DND-41 (cell line): ENCODE measurements around the gene C4orf46.
"Not testable (repeated sequence)": the region's sequence is repeated elsewhere in the genome, so short reads cannot be mapped to it uniquely, and the experiment has no call there.

Source experiments
- ATAC-seq: fragments of 200-7000 bp; cut with Tn5 transposase; 3 replicates; pipeline ENCODE4 v1.9.1; 2021; ENCODE audit warnings: low read depth; ENCODE audit not compliant: insufficient read depth
- DNase-seq: peaks from one replicate; pipeline ENCODE4 v3.0.0-alpha.2; 2020
- H2AFZ ChIP-seq: 2 replicates; pipeline ENCODE4 v1.6.0; 2012; ENCODE audit warnings: low read depth, low read length
- H3K27ac ChIP-seq: 2 replicates; pipeline ENCODE4 v1.5.1; 2012; ENCODE audit warnings: low read length, inconsistent platforms
- H3K27me3 ChIP-seq: fragments of 200-600 bp; sonication (generic); 2 replicates; pipeline ENCODE4 v1.6.0; 2012; ENCODE audit warnings: low read length, mild to moderate bottlenecking, inconsistent platforms; ENCODE audit not compliant: insufficient read depth, poor library complexity
- H3K36me3 ChIP-seq: 2 replicates; pipeline ENCODE4 v1.5.1; 2012; ENCODE audit warnings: low read length, inconsistent platforms; ENCODE audit not compliant: insufficient read depth
- H3K4me1 ChIP-seq: 2 replicates; pipeline ENCODE4 v1.5.1; 2012; ENCODE audit warnings: mild to moderate bottlenecking, low read length; ENCODE audit not compliant: insufficient read depth
- H3K4me2 ChIP-seq: 2 replicates; pipeline ENCODE4 v1.6.0; 2012; ENCODE audit warnings: mild to moderate bottlenecking, moderate library complexity, low read length, inconsistent platforms; ENCODE audit not compliant: insufficient read depth
- H3K4me3 ChIP-seq, 2 experiments: fragments of 200-600 bp in 1 of 2; shearing (Covaris generic) in 1 of 2; 2 replicates each; pipeline ENCODE4 v1.5.1; 2012 to 2016; ENCODE audit warnings: inconsistent platforms in 2 of 2, low read length in 2 of 2, mild to moderate bottlenecking in 2 of 2, low read depth in 1 of 2, moderate library complexity in 1 of 2
- H3K79me2 ChIP-seq: 2 replicates; pipeline ENCODE4 v1.6.0; 2012; ENCODE audit warnings: low read length, inconsistent platforms; ENCODE audit not compliant: insufficient read depth
- H3K9ac ChIP-seq: 2 replicates; pipeline ENCODE4 v1.6.0; 2012; ENCODE audit warnings: low read depth, mild to moderate bottlenecking, inconsistent platforms, low read length, moderate library complexity
- H3K9me3 ChIP-seq: 2 replicates; pipeline ENCODE4 v1.5.1; 2012; ENCODE audit warnings: low read length, moderate library complexity, mild to moderate bottlenecking, inconsistent platforms; ENCODE audit not compliant: insufficient read depth, severe bottlenecking
- H4K20me1 ChIP-seq: 2 replicates; pipeline ENCODE4 v1.6.0; 2012; ENCODE audit warnings: low read length; ENCODE audit not compliant: insufficient read depth
- CTCF ChIP-seq: IDR thresholded peaks from 2 replicates; pipeline ENCODE4 v1.5.1; 2012; ENCODE audit warnings: borderline replicate concordance, low read length, moderate library complexity, mild to moderate bottlenecking; ENCODE audit not compliant: poor library complexity, severe bottlenecking; ENCODE audit errors: extremely low read depth
- EZH2 ChIP-seq: IDR thresholded peaks from 3 replicates; pipeline ENCODE4 v1.6.1; 2012; ENCODE audit warnings: borderline replicate concordance, low read depth, mild to moderate bottlenecking, moderate library complexity, low read length, inconsistent platforms; ENCODE audit not compliant: severe bottlenecking

C4orf46 gene

GRCh38 chr4:158667651-158668198, 4.0 kb downstream of the C4orf46 start:
- Histone ChIP-seq H4K20me1 (peaks cover 22% of the 10 kb centered on the region; the same call in 1 of the 2 replicates), H3K79me2 (peaks cover 54% of the 10 kb centered on the region), H3K9ac (no peak overlapping the region), H3K27me3 (no peaks in the 10 kb centered on the region), H3K4me1 (peaks cover 24% of the 10 kb centered on the region), H3K36me3 (peaks cover 28% of the 10 kb centered on the region), H2AFZ (no peak overlapping the region), H3K9me3 (no peaks in the 10 kb centered on the region), H3K4me3 (no peak overlapping the region), H3K27ac (no peak overlapping the region), H3K4me2 (peak overlapping the region; percentile 12; the same call in 1 of the 2 replicates)
- DNase-seq: peak; percentile 29
- TF ChIP-seq CTCF (peak; percentile 63), EZH2 (no peak)
- no peak for ATAC-seq

GRCh38 chr4:158666892-158667291, 4.8 kb downstream of the C4orf46 start:
- DNase-seq: no peak
- TF ChIP-seq CTCF: no peak
- TF ChIP-seq EZH2: no peak
- no peak overlapping the region for H3K4me2 ChIP-seq
- H3K9ac ChIP-seq: no peak overlapping the region
- H2AFZ ChIP-seq: no peak overlapping the region
- no peak overlapping the region for H3K27ac ChIP-seq
- H3K4me1 ChIP-seq: peaks cover 22% of the 10 kb centered on the region
- no peak overlapping the region for H3K4me3 ChIP-seq
- no peak for ATAC-seq
- no peaks in the 10 kb centered on the region for H3K27me3 ChIP-seq
- no peaks in the 10 kb centered on the region for H3K9me3 ChIP-seq
- peaks cover 49% of the 10 kb centered on the region for H3K79me2 ChIP-seq
- H4K20me1 ChIP-seq: peaks cover 22% of the 10 kb centered on the region; the same call in 1 of the 2 replicates
- peaks cover 28% of the 10 kb centered on the region for H3K36me3 ChIP-seq

- Histone ChIP-seq H4K20me1 (peaks cover 12% of the 10 kb centered on the region; the same call in 1 of the 2 replicates), H3K27ac (no peak overlapping the region), H3K27me3 (no peaks in the 10 kb centered on the region), H3K4me1 (peaks cover 11% of the 10 kb centered on the region), H3K36me3 (peaks cover 28% of the 10 kb centered on the region), H3K4me3 (no peak overlapping the region), H3K4me2 (no peak overlapping the region), H3K9me3 (no peaks in the 10 kb centered on the region), H3K9ac (no peak overlapping the region), H2AFZ (no peak overlapping the region), H3K79me2 (peaks cover 30% of the 10 kb centered on the region)
- 0 out of 3 replicates have a peak, but pooled peaks have one; percentile 22 for ATAC-seq
- DNase-seq: no peak
- TF ChIP-seq EZH2 (no peak), CTCF (no peak)
Observed at GRCh38 chr4:158664806-158665205, 6.9 kb downstream of the C4orf46 start.

GRCh38 chr4:158663707-158664625, 7.7 kb downstream of the C4orf46 start:
- DNase-seq, H4K20me1 ChIP-seq, H3K4me2 ChIP-seq, H2AFZ ChIP-seq, H3K4me1 ChIP-seq, H3K9me3 ChIP-seq, ATAC-seq, H3K27me3 ChIP-seq, H3K4me3 ChIP-seq, H3K27ac ChIP-seq, H3K9ac ChIP-seq: not testable (repeated sequence)
- Histone ChIP-seq H3K79me2 (peaks cover 22% of the 10 kb centered on the region), H3K36me3 (peaks cover 23% of the 10 kb centered on the region)

- not testable (repeated sequence) for H3K27ac ChIP-seq, H3K9me3 ChIP-seq, H3K27me3 ChIP-seq, H4K20me1 ChIP-seq, H3K4me3 ChIP-seq, H3K9ac ChIP-seq, ATAC-seq, H2AFZ ChIP-seq, DNase-seq, H3K4me1 ChIP-seq, H3K4me2 ChIP-seq
- Histone ChIP-seq H3K36me3 (peaks cover 21% of the 10 kb centered on the region; the same call in 1 of the 2 replicates), H3K79me2 (peaks cover 15% of the 10 kb centered on the region)
Observed at GRCh38 chr4:158663255-158663654, 8.4 kb downstream of the C4orf46 start.
